Erythroblast (primary cell): ENCODE data around the gene CLMN.

Experiments used
- GATA1 ChIP-seq: IDR thresholded peaks from 2 replicates; pipeline ENCODE4 v1.6.1; 2011; ENCODE audit warnings: low read depth, mild to moderate bottlenecking, control low read depth, low read length, moderate library complexity
- POLR2A ChIP-seq: IDR thresholded peaks from 2 replicates; pipeline ENCODE4 v1.6.1; 2011; ENCODE audit warnings: mild to moderate bottlenecking, low read length

DNA sequence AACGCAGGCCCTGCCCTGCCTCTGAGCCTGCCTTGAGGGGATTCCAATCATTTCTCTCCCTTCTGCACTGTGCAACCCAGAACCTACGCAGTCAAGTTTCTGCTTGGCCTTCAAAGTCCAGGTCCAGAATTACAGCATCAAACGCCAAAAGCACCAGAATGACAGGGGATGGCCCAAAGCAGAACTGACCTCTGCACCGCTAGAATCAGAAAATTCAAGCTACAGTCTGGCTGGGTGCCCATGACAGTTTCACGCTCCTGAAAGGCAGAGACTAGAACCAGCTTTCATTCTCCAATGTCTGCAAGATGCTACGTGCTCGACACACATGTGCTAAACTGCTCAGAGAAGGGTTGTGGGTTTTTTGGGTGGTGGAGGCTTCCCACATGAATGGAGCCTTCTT, 4.1 kb downstream of the CLMN start:
- TF ChIP-seq POLR2A (no peak), GATA1 (no peak)
